ENCODE measurements around the gene TNS4. TPM values are rescaled to one million over a fixed set of nuclear protein-coding genes. Genes with fewer than 3 reads are reported as not detected.

TNS4 gene
- total RNA-seq, 1 experiment from 2014 or later = 522 TPM

DNA sequence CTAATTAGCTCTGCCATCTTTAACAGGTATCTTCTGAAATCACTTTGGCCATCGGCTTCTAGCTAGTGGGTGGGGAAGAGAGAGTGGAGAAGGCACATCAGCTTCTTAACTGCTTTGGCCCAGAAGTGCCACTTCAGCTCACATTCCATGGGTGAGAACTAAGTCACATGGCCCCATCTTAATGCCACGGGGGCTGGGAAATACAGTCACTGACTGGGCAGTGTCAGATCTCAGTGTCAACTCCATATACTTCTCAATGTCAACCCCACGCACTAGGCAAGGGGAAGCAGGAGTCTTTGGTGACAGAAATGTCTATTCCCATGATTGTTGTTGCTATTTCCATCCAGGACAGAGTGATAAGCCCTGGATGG, 34.5 kb upstream of the TNS4 start:
- ChIA-PET CTCF (interaction anchor here (0.7 to 9.8 kb wide), 11 partner anchors 12 to 231 kb away, joined by 3 to 97 read pairs (median 5); no protein-coding TSS in a partner anchor), POLR2A (interaction anchor here (1.1 to 13.6 kb wide), 5 partner anchors 10 to 58 kb away, joined by 3 to 472 read pairs (median 49); partner anchors contain the start of gene TNS4)
- no TSS peak for BruUV-seq (replicated peaks)
- Mint-ChIP-seq H3K4me1 (ENCODE audit: insufficient read depth, unreplicated experiment) (peaks cover 41% of the 10 kb centered on the region), H3K27me3 (ENCODE audit: insufficient read depth, unreplicated experiment) (no peaks in the 10 kb centered on the region), H3K27ac (ENCODE audit: low read depth, unreplicated experiment) (no peak overlapping the region), H3K9me3 (ENCODE audit: unreplicated experiment) (no peaks in the 10 kb centered on the region), H3K36me3 (ENCODE audit: insufficient read depth, unreplicated experiment) (peaks cover 7% of the 10 kb centered on the region), H3K4me3 (ENCODE audit: unreplicated experiment) (no peak overlapping the region)
- no peak for DNase-seq (ENCODE audit: unreplicated experiment)
- TF ChIP-seq, protein P1, sequence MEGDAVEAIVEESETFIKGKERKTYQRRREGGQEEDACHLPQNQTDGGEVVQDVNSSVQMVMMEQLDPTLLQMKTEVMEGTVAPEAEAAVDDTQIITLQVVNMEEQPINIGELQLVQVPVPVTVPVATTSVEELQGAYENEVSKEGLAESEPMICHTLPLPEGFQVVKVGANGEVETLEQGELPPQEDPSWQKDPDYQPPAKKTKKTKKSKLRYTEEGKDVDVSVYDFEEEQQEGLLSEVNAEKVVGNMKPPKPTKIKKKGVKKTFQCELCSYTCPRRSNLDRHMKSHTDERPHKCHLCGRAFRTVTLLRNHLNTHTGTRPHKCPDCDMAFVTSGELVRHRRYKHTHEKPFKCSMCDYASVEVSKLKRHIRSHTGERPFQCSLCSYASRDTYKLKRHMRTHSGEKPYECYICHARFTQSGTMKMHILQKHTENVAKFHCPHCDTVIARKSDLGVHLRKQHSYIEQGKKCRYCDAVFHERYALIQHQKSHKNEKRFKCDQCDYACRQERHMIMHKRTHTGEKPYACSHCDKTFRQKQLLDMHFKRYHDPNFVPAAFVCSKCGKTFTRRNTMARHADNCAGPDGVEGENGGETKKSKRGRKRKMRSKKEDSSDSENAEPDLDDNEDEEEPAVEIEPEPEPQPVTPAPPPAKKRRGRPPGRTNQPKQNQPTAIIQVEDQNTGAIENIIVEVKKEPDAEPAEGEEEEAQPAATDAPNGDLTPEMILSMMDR (IDR thresholded peaks at IDR 0.05; ENCODE audit: unreplicated experiment) = no peak
- intact Hi-C loops (cut with micrococcal nuclease) = no loop called here

DNA sequence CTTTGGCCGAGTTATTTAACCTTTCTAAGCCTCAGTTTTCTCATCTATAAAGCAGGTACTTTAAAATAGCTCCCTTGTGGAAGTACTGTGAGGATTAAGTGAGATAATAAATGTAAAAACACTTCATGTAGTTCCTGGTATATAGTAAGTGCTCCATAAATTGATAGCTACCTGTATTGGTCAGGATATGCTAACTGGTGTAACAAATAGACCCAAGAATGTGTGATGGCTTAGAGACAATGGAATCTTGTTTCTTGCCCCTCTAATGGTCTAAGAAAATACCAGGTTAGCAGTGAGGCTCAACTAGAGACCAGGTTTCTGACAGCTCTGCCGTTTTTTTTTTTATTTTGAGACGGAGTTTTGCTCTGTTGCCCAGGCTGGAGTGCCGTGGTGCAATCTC, 34.0 kb upstream of the TNS4 start:
- ChIA-PET POLR2A (interaction anchor here (0.8 to 13.6 kb wide), 7 partner anchors 9 to 118 kb away, joined by 3 to 472 read pairs (median 25); partner anchors contain the start of genes TNS4 and TOP2A), CTCF (interaction anchor here (0.5 to 9.8 kb wide), 13 partner anchors 12 to 230 kb away, joined by 3 to 97 read pairs (median 8); no protein-coding TSS in a partner anchor)
- DNase-seq (ENCODE audit: unreplicated experiment) = no peak
- intact Hi-C loops (cut with micrococcal nuclease) = no loop called here
- no TSS peak for BruUV-seq (replicated peaks)
- H3K4me1 Mint-ChIP-seq (ENCODE audit: insufficient read depth, unreplicated experiment) = peaks cover 45% of the 10 kb centered on the region
- TF ChIP-seq, protein P1 (IDR thresholded peaks at IDR 0.05; ENCODE audit: unreplicated experiment) = no peak
- peaks cover 7% of the 10 kb centered on the region for H3K36me3 Mint-ChIP-seq (ENCODE audit: insufficient read depth, unreplicated experiment)
- H3K27me3 Mint-ChIP-seq (ENCODE audit: insufficient read depth, unreplicated experiment) = no peaks in the 10 kb centered on the region
- H3K27ac Mint-ChIP-seq (ENCODE audit: low read depth, unreplicated experiment) = no peak overlapping the region
- H3K4me3 Mint-ChIP-seq (ENCODE audit: unreplicated experiment) = no peak overlapping the region
- H3K9me3 Mint-ChIP-seq (ENCODE audit: unreplicated experiment) = no peaks in the 10 kb centered on the region

DNA sequence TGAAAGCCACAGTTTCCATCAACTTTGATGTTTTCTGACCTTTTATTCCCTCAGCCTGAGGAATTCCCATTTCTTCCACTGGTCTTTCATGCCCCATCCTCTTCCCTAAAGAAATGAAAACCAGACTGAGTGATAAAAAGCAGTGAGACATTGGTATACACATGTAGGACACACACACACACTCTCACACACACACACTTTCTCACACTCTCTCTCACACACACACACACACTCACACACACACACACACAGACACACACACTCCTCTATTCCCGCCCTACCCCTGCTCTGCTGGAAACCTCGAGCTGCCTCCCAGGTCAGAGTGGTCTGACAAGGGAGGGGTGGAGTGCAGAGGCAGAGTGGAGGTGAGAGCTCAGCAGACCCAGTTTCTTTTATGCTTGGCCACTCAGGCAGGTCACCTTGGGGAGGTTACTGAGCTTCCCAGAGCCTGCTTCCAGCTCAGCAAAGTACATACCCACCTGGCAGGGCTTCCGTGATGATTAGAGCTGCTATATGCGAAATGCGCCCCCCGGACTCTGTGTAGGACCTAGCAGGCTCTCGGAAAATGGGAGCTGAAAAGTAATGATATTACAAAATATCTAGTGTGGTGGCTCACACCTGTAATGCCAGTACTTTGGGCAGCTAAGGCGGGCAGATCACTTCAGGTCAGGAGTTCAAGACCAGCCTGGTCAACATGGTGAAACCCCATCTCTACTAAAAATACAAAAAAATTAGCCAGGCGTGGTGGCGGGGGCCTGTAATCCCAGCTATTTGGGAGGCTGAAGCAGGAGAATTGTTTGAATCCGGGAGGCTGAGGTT, 33.2 kb upstream of the TNS4 start:
- POLR2A ChIA-PET = interaction anchor here (0.7 to 13.6 kb wide), 8 partner anchors 11 to 117 kb away, joined by 3 to 472 read pairs (median 14); partner anchors contain the start of genes TNS4 and TOP2A
- DNase-seq (ENCODE audit: unreplicated experiment) = no peak
- no peaks in the 10 kb centered on the region for H3K9me3 Mint-ChIP-seq (ENCODE audit: unreplicated experiment)
- no peaks in the 10 kb centered on the region for H3K27me3 Mint-ChIP-seq (ENCODE audit: insufficient read depth, unreplicated experiment)
- peaks cover 7% of the 10 kb centered on the region for H3K36me3 Mint-ChIP-seq (ENCODE audit: insufficient read depth, unreplicated experiment)
- TF ChIP-seq, protein P1 (IDR thresholded peaks at IDR 0.05; ENCODE audit: unreplicated experiment) = no peak
- CTCF ChIA-PET = interaction anchor here (0.5 to 9.8 kb wide), 25 partner anchors 11 to 828 kb away, joined by 3 to 97 read pairs (median 8); partner anchors contain the start of gene TNS4
- peak overlapping the region; percentile 53 for H3K27ac Mint-ChIP-seq (ENCODE audit: low read depth, unreplicated experiment)
- peaks cover 51% of the 10 kb centered on the region for H3K4me1 Mint-ChIP-seq (ENCODE audit: insufficient read depth, unreplicated experiment)
- H3K4me3 Mint-ChIP-seq (ENCODE audit: unreplicated experiment) = no peak overlapping the region
- intact Hi-C loops (cut with micrococcal nuclease) = no loop called here
- BruUV-seq (replicated peaks) = no TSS peak

DNA sequence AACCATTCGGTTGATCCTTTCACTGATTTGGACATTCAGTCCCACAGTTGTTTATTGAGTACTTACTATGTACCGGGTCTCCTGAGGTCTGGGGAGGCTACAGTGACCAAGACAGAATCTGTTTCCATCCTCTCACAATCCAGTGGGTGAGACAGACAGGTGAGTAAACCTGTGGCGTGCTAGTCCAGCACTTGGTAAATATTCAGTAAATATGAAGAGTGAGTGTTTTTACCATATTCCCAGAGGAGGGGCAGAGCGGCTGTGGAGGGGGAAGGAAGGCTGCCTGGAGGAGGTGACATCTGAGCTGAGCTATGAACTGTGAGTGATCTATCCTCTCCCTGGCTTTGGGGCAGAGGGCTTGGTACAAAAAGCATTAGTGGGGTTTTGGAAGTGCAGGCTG, 32.5 kb upstream of the TNS4 start:
- ChIA-PET POLR2A (interaction anchor here (0.7 to 13.6 kb wide), 15 partner anchors 10 to 175 kb away, joined by 3 to 472 read pairs (median 12); partner anchors contain the start of genes TNS4 and TOP2A), CTCF (interaction anchor here (0.5 to 9.8 kb wide), 39 partner anchors 9 to 829 kb away, joined by 3 to 97 read pairs (median 5); partner anchors contain the start of genes GJD3, TNS4 and TOP2A)
- no TSS peak for BruUV-seq (replicated peaks)
- Mint-ChIP-seq H3K36me3 (ENCODE audit: insufficient read depth, unreplicated experiment) (peaks cover 7% of the 10 kb centered on the region), H3K27me3 (ENCODE audit: insufficient read depth, unreplicated experiment) (no peaks in the 10 kb centered on the region), H3K9me3 (ENCODE audit: unreplicated experiment) (no peaks in the 10 kb centered on the region), H3K4me1 (ENCODE audit: insufficient read depth, unreplicated experiment) (peaks cover 51% of the 10 kb centered on the region), H3K4me3 (ENCODE audit: unreplicated experiment) (no peak overlapping the region), H3K27ac (ENCODE audit: low read depth, unreplicated experiment) (peak overlapping the region; percentile 53)
- intact Hi-C loops (cut with micrococcal nuclease) = loop anchor here (1.0 kb wide), 7 partner anchors 26 to 176 kb away; no protein-coding TSS in a partner anchor
- DNase-seq (ENCODE audit: unreplicated experiment) = no peak
- TF ChIP-seq, protein P1 (IDR thresholded peaks at IDR 0.05; ENCODE audit: unreplicated experiment) = no peak
